Ovary (tissue), 9 donors: ENCODE measurements around the gene ARHGEF28. TPM values are rescaled to one million over a fixed set of nuclear protein-coding genes. Genes with fewer than 3 reads are reported as not detected.
A peak's percentile ranks its signal among the peaks of the same experiment; 100 is the strongest.

Experiments
- DNase-seq, 5 donors: peaks; one replicate each; pipeline ENCODE4 v3.0.0-alpha.2; 2019 to 2020
- H3K27ac ChIP-seq, 2 donors: fragments of 200-600 bp; one replicate each; pipeline versions ENCODE4 v1.5.1 to v1.8.0; 2019 to 2022
- H3K27me3 ChIP-seq: fragments of 200-600 bp; one replicate; pipeline ENCODE4 v1.8.0; 2022
- H3K36me3 ChIP-seq: fragments of 200-600 bp; sonication (generic); one replicate; pipeline ENCODE4 v1.5.1; 2019
- H3K4me1 ChIP-seq: one replicate; pipeline ENCODE4 v1.8.1; 2013; ENCODE audit warnings: mild to moderate bottlenecking, moderate library complexity; ENCODE audit not compliant: insufficient read depth
- H3K4me3 ChIP-seq: fragments of 200-600 bp; sonication (generic); one replicate; pipeline ENCODE4 v1.5.1; 2017
- H3K9me3 ChIP-seq, 2 donors: fragments of 200-600 bp in 1 of 2; sonication (generic) in 1 of 2; one replicate each; pipeline versions ENCODE4 v1.5.1 to v1.8.1; 2013 to 2019; ENCODE audit warnings: mild to moderate bottlenecking in 1 of 2, moderate library complexity in 1 of 2
- EP300 ChIP-seq: sonication (generic); formaldehyde crosslinking; IDR thresholded peaks from one replicate; pipeline ENCODE4 v1.6.1; 2017; ENCODE audit warnings: antibody characterized with exemption
- POLR2A ChIP-seq: fragments of 450-650 bp; IDR thresholded peaks from one replicate; pipeline ENCODE4 v1.6.1; 2017; ENCODE audit warnings: antibody characterized with exemption, mild to moderate bottlenecking, moderate library complexity
- WGBS, 3 donors: extraction: QIAGEN DNeasy Blood & Tissue Kit in 1 of 3; methylation state at CpG; one replicate each; pipeline versions ENCODE4 v1.1.5 to v1.1.7; 2013 to 2017; 5-methylcytosine and 5-hydroxymethylcytosine counted together
- intact Hi-C, 4 donors: fragments of 100-400 bp; cut with DNase I; formaldehyde crosslinking; loops; one replicate each; pipeline versions ENCODE4 v1.11.0 to v1.15.1; 2022 to 2023
- polyA plus RNA-seq, 2 donors: library from polyadenylated mRNA; stranded (reverse); fragments of 200-250 nt in 1 of 2; fragments of 350-450 nt in 1 of 2; fragmentation: Illumina TruSeq in 1 of 2; extraction: RNeasy Lipid Tissue Mini Kit (QIAGEN cat#74804) in 1 of 2; gene quantifications; one replicate each; pipeline ENCODE4 v1.2.3, GENCODE V29; 2013 to 2014
- total RNA-seq, 7 donors: library from RNA; depleted of rRNA in 2 of 7; stranded (reverse); fragments of >200 nt in 2 of 7; fragmentation: NEBNext Ultra II Directional in 3 of 7; extraction: Animal tissue kit (Norgen Biotek cat#: 25700) in 3 of 7; gene quantifications; one replicate each; pipeline versions ENCODE4 v1.1.0 to v1.2.4, GENCODE V29; 2016 to 2023
- TF ChIP-seq, protein P1 (sequence below), 3 donors: fragments of 450-650 bp in 2 of 3; fragments of 200-600 bp in 1 of 3; IDR thresholded peaks; one replicate each; pipeline versions ENCODE4 v1.5.1 to v1.8.0; 2016 to 2022; ENCODE audit warnings: antibody characterized with exemption in 3 of 3, mild to moderate bottlenecking in 1 of 3
- donor health status: DM: no; HTN: no; CAD: no; lungs with moderate emphysema.
- donor health status: DM: no; HTN: no; CAD: no.
- donor health status: Bipolar disorder and iron deficiency.
- donor health status: DM: yes; HTN: yes; CAD: no.
- donor health status: DM: no; HTN: no; CAD: no.
- donor health status: DM: yes; HTN: yes; CAD: no.

ARHGEF28 gene
- total and polyA plus RNA-seq, 9 donors = 21.5 to 75.6 (median 35.0) TPM

DNA sequence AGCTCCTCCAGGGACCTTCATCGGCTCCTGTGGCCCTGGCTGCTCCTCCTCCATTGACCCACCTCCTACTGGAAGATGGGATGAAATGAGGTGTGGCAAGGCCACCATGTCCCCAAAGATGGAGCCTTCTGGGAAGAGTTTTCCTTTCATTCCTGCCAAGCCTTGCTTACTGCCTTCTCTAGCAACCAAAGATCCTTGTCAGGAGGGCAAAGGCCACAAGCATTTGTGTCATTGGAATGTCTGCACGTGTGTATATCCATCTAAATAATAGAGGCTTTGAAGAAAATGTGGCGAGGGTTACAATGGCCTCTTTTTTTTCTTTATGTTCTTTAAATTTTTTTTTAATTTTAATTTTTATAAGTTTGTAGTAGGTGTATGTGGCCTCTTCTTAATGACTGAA, 313.6 kb downstream of the ARHGEF28 start:
- Histone ChIP-seq H3K9me3 (no peaks in the 10 kb centered on the region), H3K36me3 (no peaks in the 10 kb centered on the region), H3K27me3 (no peaks in the 10 kb centered on the region), H3K4me1 (peaks cover 16% of the 10 kb centered on the region), H3K27ac (peak overlapping the region in 1 of 2 donors; percentile 24), H3K4me3 (no peak overlapping the region)
- no peak for DNase-seq
- TF ChIP-seq, protein P1, sequence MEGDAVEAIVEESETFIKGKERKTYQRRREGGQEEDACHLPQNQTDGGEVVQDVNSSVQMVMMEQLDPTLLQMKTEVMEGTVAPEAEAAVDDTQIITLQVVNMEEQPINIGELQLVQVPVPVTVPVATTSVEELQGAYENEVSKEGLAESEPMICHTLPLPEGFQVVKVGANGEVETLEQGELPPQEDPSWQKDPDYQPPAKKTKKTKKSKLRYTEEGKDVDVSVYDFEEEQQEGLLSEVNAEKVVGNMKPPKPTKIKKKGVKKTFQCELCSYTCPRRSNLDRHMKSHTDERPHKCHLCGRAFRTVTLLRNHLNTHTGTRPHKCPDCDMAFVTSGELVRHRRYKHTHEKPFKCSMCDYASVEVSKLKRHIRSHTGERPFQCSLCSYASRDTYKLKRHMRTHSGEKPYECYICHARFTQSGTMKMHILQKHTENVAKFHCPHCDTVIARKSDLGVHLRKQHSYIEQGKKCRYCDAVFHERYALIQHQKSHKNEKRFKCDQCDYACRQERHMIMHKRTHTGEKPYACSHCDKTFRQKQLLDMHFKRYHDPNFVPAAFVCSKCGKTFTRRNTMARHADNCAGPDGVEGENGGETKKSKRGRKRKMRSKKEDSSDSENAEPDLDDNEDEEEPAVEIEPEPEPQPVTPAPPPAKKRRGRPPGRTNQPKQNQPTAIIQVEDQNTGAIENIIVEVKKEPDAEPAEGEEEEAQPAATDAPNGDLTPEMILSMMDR (IDR thresholded peaks at IDR 0.05) = no peak
- TF ChIP-seq POLR2A = no peak
- TF ChIP-seq EP300 = no peak
- intact Hi-C loops = no loop called here
- 64 to 74% (median 69%) methylated on average over 3 of the region's 3 CpGs for WGBS, 3 donors

DNA sequence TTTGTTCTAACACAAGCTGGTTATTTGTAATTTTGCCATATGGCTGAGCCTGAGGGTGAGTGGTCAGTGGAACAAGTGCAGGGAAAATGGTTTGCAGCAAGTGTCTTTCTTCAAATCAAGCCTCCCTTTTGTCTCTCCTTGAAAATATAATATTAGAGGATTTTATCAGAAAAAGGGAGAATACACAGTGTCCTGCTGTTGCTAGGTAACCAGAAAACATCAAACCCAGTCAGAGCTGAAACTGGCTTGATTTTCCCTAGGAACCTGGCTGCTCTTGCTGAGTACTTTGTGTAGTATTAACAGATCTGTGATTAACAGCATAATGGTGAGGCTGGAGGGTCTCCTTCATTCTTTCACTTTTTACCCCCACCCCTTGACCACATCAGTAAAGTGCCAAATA, 314.0 kb downstream of the ARHGEF28 start:
- Histone ChIP-seq H3K36me3 (no peaks in the 10 kb centered on the region), H3K27ac (no peak overlapping the region), H3K9me3 (no peaks in the 10 kb centered on the region), H3K27me3 (no peaks in the 10 kb centered on the region), H3K4me1 (peaks cover 16% of the 10 kb centered on the region), H3K4me3 (no peak overlapping the region)
- DNase-seq = no peak
- intact Hi-C loops = no loop called here
- TF ChIP-seq POLR2A = no peak
- TF ChIP-seq, protein P1 (IDR thresholded peaks at IDR 0.05) = no peak
- TF ChIP-seq EP300 = no peak

DNA sequence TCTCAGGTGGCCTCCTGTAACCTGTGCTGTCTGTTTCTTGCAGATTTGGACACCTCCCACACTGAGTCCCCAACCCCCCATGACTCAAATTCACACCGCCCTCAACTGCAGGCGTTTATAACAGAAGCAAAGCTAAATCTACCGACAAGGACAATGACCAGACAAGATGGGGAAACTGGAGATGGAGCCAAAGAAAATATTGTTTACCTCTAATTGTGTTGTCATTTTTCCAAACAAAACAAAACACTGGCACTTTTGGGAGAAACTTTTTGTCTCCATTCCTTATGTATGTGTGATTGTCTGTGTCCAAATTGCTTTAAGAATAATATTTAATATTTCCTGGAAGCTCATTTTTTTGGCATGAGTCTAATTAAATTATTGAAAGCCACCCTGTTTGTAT, 314.8 kb downstream of the ARHGEF28 start:
- no peak overlapping the region for H3K4me3 ChIP-seq
- H3K27me3 ChIP-seq = no peaks in the 10 kb centered on the region
- TF ChIP-seq POLR2A (no peak), EP300 (no peak)
- TF ChIP-seq, protein P1 (IDR thresholded peaks at IDR 0.05) = no peak
- no peaks in the 10 kb centered on the region for H3K9me3 ChIP-seq
- peaks cover 13% of the 10 kb centered on the region for H3K4me1 ChIP-seq
- no peaks in the 10 kb centered on the region for H3K36me3 ChIP-seq
- intact Hi-C loops = no loop called here
- no peak for DNase-seq
- WGBS, 3 donors = 35 to 51% (median 44%) methylated on average over 3 of the region's 3 CpGs
- peak overlapping the region in 1 of 2 donors; percentile 22 for H3K27ac ChIP-seq

DNA sequence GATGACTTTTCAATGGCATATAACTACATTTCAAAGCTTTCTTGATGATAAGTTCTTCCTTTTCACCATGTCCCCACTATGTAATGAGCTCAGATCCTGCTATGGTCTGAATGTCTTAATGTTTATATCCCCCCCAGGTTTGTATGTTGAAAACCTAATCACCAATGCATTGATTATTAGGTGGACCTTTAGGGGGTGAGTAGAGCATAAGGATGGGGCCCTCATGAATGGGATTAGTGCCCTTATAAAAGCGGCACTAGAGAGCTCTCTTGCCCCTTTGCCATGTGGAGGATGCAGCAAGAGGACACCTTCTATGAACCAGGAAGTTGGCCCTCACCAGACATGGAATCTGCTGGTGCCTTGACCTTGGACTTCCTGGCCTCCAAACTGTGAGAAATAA, 316.8 kb downstream of the ARHGEF28 start:
- DNase-seq = no peak
- no peak overlapping the region for H3K4me3 ChIP-seq
- TF ChIP-seq EP300 = no peak
- TF ChIP-seq, protein P1 (IDR thresholded peaks at IDR 0.05) = no peak
- TF ChIP-seq POLR2A = no peak
- H3K36me3 ChIP-seq = no peaks in the 10 kb centered on the region
- intact Hi-C loops = no loop called here
- H3K27ac ChIP-seq = no peak overlapping the region
- no peaks in the 10 kb centered on the region for H3K9me3 ChIP-seq
- peaks cover 15% of the 10 kb centered on the region for H3K4me1 ChIP-seq
- no peaks in the 10 kb centered on the region for H3K27me3 ChIP-seq
- 95 to 100% (median 100%) methylated on average over 1 of the region's 1 CpG for WGBS, 3 donors

DNA sequence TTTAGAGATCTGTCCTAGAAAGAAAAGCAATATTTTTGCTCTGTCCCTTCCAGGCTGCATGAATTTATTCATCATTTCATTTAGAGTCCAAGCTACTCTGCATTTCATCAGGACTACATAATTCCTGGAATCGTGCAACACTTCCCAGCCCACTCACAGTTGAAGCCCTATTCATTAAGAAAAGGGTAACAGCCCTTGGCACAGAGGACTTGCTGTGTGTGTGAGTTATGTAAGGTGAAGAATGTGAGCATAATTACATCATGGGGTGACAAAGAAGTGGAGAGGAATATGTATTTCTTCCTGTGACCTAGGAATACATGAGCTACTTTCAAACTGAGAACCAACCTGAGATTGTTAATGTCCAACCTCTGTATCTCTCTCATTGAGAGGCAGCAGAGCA, 317.4 kb downstream of the ARHGEF28 start:
- no peak for DNase-seq
- Histone ChIP-seq H3K27ac (no peak overlapping the region), H3K9me3 (no peaks in the 10 kb centered on the region), H3K4me1 (peaks cover 16% of the 10 kb centered on the region), H3K4me3 (no peak overlapping the region), H3K27me3 (no peaks in the 10 kb centered on the region), H3K36me3 (no peaks in the 10 kb centered on the region)
- intact Hi-C loops = no loop called here
- 29 to 68% (median 57%) methylated on average over 1 of the region's 1 CpG for WGBS, 3 donors
- TF ChIP-seq EP300 (no peak), POLR2A (no peak)
- TF ChIP-seq, protein P1 (IDR thresholded peaks at IDR 0.05) = no peak
